ENCODE measurements around the gene UBE2Q2.
"Not testable (repeated sequence)": the region's sequence is repeated elsewhere in the genome, so short reads cannot be mapped to it uniquely, and the experiment has no call there.

Gene UBE2Q2

DNA sequence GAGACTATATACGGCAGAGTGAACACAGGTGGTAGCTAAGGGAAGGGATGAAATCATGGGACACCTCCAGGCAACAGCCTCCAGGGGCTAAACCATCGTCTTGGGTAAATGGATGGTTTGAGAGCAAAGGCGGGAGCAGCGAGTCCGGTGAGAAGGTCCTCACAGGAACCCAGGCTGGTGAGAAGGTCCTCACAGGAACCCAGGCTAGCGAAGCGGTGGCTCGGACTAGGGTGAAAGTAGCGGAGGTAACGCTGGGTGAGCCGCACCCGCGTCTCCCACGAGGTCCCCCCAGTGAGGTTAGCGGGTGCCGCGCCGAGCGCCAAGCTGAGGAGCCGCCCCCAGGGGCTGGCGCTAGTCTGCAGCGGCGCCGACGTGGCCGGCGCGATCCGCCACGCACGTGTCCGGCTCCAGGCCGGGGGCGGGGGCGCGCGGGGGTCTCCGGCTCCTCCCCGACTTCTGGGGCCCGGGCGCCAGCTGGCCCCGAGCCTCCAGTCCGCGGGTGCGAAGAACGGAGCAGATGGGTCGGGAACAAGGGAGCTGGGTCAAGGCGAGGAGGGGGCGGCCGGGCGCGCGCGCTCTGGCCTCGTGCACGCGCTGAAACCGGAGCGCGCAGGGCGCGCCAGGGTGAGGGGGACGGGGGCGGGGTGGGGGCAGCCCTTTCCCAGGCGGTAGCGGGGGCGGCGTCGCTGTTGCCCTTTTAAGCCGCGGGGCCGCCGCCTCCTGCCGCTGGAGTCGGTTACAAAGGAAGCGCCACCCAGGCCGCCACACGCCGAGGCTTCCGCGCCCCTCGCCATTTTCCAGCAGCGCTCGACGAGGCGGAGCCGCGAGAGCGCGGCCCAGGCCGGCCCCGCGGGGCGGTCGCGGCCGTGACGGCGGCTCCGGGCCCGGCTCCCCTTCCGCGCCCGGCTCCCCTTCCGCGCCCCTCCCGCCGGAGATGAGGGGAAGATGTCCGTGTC, at the start of gene UBE2Q2:
Gene UBE2Q2, plus strand, starts transcription at position 726 of the 956 bp plus-strand sequence. Its CDS starts 220 bp downstream, at position 946.
- peak; percentile 51 for DNase-seq

DNA sequence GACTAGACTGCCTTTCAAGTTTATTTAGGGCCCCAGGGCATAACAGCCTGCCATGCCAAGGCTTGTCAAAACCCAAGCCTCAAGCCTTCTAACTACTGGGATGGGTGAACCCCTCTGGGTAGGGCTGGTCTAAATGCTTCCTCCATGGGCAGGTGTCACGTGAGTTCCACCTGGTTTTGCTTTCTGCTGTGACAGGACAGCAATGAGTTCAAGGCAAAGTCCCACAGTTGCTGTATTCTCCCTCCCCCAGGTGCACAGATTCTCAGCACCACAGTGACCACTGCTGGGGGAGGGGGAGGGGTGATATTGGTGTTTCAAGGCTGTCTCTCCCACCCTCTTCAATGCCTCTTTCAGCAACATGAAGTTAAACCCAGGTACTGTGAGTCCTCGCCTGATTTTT, 46.9 kb upstream of the UBE2Q2 start:
- DNase-seq, result no peak

DNA sequence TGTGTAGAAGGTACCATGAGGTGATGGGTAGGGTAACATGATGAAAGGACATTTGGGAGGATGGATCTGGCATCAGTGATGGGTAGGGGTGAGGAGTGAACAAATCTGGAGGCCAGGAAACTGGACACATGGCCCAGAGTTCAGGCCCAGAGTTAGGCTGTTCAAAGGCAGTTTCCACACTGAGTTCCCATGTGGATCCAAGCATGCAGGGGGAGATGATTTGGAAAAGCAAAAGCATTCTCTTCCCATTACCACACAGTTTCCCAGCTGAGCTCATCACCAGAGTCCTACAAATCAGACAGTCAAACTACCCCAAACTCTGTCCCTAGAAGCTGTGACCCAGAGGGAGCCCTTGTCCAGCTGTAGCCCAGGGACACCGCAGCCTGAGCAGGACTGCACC, 46.1 kb upstream of the UBE2Q2 start:
- DNase-seq, result not testable (repeated sequence)

DNA sequence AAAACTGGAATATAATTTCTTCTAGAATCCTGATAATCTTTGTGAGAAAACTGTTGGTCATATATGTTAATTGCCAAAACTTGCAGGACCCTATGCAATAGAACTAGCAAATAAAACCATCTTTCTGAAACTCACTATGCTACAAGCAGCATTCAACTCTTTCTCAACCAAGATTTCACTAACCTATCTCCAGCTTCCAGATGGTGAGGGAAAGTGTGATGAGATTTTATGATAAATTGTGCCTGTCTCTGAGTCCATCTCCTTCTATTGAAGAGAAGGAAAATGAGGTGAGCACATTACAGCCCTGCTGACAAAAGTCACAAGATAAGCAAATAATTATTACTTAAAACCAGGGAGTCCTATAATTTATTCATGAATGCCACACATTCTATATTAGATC, 44.1 kb upstream of the UBE2Q2 start:
- DNase-seq, result no peak

DNA sequence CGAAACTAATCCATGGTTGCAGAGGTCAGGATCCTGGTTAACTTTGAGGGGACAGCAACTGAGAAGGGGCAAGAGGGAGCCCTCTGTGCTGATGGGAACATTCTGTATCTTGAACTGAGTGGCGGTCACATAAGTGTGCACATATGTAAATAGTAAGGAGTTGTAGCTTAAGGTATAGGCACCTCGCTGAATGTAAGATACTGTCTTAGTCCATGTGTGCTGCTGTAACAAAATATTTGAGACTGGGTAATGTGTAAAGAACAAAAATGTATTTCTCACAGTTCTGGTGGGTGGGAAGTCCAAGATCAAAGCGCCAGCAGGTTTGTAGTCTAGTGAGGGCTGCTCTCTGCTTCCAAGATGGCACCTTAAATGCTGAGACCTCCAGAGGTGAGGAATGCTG, 42.8 kb upstream of the UBE2Q2 start:
- not testable (repeated sequence) for DNase-seq

DNA sequence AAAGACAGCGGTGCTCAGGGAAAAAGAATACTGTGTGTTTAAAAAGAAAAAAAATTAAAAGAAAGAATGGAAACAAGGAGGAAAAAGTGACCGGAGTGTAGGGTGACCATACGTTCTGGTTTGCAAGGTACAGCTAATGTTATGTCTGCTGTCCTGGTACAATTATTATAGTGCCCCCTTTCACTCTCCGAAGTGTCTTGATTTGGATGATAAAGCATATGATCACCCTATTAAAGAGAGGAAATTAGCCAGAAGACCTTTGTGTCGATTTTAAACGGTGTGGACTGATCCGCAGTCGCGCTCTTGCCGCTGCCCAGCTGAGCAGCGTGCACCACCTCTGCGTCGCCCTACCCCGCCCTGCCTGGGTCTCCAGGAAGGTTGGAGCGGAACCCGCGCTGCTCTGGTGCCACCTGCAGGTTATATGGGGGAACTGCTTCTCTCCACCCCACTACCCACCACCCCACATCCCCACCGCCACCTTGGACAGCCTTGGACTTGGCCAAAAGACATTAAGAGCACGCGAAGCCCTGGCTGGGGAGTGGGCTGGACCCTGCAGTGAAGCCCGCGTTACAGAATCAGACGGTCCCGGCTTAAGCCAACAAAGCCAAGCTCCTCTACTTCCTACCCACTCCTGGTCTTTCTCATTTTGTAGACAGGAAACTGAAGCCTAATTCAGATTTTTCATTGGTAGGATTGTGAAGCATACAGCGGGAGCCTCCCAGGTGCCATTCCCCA, 41.2 kb upstream of the UBE2Q2 start:
- DNase-seq, result peak; percentile 73

DNA sequence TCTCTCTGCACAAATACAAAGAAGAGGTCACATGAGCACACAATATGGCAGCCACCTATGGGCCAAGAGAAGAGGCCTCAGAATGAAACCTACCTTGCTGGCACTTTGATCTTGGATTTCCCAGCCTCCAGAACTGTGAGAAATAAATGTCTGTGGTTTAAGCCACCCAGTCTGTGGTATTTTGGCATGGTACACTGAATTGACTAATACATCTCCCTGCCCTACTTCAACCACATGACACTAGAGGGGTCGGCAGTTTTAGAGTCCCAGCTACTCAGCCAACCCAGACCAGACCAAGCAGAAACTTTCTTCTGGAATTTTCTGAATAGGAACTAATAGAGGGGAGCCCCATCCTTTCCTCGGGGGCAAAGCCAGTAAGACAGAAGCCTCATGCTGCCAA, 35.8 kb upstream of the UBE2Q2 start:
- DNase-seq, result not testable (repeated sequence)

DNA sequence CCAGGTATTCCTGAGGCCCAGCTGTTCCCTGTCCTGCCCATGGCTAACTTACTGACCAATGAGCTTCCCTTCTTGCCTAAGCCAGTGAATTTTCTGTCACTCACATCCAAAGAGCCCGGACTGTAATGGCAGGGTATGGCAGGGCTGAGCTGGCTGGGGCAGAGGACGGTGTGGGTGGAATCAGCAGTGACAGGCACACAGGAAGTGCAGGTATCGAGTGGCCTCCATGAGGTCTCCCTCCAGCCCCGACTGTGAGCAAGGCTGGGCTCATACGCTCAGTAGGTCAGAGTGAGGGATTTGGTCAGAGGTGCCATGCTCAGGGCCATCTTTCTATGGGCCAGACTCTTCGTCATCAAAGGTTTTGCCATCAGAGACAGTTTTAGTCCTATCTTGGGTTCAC, 35.2 kb upstream of the UBE2Q2 start:
- DNase-seq, result not testable (repeated sequence)

DNA sequence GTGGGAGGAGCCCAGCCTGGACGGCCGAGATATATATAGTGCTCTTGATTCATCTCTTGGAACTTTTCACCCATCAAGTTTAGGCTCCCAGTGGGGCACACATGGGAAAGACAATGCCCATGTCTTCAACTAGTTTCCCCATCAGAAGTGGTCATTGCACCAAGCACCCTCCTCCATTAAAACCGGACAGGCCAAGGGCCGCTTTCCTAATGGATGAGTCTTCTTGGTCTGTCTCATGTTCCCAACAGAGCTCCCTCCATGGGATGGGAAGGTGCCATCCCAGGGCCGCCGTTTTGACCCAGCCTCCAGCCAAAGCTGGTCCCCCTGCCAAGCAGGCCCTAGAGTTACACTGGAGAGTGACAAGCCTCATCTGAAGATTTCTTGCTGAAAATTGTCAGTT, 34.7 kb upstream of the UBE2Q2 start:
- no peak for DNase-seq

DNA sequence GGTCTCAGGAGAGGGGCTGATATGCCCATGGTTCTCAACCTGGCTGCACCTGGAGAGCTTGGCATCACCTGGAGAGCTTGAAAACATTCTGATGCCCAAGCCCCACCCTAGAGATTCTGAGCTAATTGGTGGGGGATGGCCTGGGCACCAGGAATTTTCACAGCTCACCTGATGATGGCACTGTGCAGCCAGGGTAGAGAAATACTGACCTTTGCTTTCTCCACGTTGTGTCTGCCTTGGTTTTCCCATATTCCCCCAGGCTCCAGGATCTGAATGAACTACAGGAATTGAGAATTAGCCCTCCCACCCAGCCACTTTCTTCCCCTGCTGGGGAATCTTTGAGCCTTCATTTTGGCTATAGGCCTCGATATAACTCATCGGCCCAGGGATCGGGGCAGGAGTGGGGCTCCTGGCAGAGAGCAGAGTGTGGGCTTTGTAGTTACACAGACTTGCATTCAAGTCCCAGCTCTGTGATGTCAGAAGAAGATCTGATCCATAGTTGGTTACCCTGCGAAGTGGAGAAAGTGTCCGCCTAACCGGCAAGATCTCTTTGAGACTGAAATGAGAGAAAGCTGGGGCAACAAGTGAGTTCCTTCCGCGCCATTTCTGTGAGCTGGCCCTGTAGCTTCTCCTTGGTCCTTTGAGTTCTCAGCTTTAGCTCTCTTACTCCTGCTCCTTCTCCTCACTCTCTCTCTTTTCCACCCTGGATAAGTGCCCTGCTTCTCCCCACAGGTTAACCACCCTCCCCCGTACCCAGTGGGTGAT, 33.1 kb upstream of the UBE2Q2 start:
- DNase-seq, result no peak

DNA sequence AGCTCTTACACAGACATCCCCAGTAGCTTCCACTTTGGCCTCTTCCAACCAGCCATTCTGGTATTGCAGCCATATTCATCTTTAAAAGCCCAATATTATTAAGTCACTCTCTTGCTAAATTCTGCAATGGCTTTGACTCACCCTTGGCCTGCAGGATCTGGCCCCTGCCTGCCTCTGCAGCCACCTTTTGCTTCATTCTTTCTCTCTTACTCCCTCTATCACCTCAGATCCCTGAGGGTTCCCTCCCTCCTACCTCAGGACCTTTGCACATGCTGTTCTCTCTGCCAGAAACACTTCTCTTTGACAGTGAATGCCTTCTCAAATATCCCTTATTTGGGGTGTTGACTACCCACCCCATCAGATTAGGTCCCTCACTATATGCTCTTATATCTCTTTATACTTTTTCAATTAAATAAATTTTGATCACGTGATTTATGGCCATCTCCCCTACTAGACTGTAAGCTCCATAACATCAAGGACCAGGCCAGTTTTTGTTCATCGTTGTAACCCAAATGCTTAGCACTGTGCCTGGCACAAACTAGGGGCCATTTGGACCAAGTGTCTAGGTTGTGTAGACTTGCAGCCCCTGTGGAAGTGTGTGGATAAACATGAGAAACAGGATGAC, 32.3 kb upstream of the UBE2Q2 start:
- no peak for DNase-seq

DNA sequence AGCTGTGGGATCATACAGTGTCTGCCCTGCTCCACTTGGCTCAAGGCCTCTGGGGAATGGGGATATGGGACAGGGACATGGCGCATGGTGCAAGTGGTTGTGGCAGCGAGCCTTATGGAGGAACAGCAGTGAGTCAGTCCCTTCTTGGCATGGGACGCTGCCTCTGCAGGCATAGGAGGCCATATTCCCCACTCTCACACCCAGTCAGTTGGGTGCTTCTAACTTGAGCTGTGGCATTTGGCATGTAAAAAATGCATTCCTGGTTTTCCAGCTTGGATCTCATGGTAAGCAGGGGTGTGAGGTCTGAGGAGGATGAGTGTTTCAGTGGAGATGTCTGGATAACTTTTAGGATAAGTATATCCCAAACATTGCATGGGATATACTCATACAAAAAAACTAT, 31.6 kb upstream of the UBE2Q2 start:
- no peak for DNase-seq

DNA sequence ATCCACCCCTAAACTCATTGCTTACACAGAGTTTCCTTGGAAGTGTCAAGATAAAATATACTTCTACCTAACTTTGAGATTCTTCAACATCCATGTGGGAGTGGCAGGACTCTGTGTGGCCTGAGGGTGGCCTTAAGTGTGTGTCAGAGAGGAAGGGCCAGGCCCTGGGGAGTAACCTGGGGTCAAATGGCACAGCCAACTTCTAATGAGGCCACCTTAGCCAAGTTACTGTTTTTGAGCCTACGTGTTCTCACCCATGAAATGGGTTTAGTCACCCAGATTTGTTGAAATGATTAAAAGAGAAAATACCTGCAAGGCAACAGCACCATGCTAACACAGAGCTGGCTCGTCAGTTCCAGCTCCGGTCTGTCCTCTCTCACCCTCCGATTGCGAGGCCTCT, 28.5 kb upstream of the UBE2Q2 start:
- DNase-seq, result no peak

DNA sequence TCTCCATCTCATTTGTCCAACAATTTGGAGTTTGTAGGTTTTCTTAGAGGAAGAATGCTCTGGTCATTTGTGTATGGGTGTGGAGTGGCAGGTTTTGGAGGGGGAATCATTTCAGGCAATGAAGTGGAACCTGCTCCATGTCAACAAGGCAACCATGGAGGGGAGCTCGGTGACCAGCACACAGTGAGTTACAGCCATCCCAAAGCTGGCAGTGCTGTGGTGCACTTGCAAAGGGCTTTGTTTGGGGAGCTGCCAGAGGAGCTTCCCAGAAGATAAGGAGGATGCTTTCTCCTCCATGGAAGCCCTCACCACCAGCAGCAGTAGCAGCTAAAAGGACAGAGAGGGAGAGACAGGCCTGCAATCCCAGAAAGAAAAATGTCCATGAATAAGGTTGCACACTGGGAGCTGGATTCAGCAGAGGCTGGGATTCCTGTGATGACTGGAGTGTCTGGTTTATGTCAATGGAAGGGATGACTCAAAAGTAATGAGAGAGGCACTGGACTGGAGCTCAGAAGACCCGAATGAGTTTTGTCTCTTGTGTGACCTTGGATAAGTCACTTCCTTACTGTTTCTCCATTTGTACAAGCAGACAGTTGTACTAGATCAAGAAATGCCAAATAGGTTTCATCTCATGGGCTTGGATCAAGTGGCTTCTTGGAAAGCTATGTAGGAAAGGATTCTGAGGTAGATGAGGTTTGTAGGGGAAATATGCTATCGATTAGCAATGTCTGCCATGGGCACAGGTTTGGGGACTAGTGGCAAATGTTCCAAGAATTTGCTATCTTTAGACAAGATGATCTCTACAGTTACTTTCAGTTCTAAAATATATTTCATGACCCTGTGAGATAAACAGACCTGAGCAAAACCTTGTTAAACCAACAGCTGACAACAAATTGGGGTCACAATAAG, 27.2 kb upstream of the UBE2Q2 start:
- no peak for DNase-seq

DNA sequence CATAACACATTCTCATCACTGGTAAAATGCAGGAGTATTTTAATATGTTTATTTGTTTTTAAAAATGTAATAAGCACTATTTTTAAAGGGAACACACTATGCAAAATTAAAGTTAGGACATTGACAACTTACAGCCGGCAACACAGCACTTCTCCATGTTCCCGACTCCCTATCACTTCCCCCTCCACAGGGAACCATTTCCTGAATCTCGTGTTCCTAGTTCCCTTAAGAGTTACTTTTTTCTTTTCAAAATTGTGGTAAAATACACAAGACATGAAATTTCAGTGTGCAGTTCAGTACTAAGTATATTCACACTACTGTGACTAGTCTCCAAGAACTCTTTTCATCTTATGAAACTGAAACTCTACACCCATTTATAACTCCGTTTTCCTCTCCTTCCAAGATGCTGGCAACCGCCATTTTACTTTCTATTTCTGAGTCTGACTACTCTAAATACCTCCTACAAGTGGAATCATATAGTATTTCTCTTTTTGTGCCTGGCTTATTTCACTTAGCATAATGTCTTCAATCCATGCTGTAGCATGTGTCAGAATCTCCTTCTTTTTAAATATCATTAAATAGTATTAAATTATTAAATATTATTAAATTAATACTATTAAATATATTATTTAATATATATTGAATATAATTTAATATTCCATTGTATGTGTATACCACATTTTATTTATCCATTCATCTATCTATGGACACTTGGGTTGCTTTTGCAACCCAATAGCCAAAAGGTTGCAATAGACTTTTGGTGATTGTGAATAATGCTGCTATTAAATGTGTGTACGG, 25.9 kb upstream of the UBE2Q2 start:
- DNase-seq, result no peak

DNA sequence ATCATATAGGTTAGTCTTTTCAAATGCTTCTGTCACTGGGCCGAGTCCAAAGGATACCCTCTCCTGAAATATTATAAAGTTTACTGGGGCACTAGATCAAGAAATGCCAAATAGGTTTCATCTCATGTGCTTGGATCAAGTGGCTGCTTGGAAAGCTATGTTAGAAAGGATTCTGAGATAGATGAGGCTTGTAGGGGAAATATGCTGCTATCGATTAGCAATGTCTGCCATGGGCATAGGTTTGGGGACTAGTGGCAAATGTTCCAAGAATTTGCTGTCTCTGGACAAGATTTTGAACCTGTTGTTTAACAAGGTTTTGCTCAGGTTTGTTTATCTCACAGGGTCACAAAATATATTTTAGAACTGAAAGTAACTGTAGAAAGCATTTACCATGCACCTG, 23.0 kb upstream of the UBE2Q2 start:
- DNase-seq, result no peak

DNA sequence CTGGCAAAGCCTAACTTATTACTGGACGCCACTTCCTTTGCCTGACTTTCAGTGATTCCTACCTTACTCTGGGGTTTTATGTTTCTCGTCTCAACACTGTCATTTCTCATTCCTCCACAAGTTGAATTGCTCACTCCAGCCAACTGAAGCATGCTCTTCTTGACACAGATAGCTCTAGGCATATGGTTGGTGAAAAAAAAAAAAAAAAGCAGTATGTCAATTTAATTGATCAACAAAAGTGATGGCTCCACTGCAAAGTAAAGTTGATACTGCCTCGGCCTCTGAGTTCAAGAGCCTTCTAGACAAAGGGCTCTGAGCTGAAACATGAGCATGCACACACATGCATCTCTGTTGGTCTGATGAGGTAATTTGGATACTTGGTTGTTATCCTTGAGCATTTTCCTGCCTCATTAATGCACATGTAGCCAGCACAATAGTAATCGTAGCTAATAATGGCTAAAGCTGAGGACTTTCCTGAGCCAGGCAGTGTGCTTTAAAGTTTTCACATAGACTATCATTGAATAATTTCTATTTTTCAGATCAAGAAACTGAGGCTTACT, 21.4 kb upstream of the UBE2Q2 start:
- no peak for DNase-seq

DNA sequence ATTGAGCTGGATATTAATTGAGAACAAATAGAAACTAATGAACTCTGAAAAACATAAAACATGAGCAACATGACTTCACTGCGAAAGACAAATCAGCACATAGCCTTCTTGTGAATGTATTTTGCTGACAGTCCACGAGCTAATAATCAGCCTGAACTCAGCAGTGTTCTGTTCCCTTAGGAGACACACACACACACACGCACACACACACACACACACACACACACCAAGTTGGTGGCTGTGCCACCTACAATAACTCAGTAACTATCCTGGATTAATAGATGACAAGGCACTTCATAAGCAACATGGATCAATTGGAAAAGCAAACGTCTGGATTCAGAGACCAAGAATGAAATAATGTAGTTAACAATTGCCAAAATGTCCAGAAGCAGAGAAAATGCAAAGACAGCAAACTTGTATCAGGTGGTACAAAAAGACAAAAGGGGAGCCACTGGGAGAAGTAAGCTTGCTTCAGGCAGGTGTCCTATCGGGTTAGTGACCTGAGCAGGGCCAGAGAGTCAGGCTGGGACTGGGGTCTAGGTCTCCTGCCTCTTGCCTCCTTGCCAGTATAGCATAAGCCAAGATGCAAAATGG, 20.5 kb upstream of the UBE2Q2 start:
- DNase-seq, result no peak

DNA sequence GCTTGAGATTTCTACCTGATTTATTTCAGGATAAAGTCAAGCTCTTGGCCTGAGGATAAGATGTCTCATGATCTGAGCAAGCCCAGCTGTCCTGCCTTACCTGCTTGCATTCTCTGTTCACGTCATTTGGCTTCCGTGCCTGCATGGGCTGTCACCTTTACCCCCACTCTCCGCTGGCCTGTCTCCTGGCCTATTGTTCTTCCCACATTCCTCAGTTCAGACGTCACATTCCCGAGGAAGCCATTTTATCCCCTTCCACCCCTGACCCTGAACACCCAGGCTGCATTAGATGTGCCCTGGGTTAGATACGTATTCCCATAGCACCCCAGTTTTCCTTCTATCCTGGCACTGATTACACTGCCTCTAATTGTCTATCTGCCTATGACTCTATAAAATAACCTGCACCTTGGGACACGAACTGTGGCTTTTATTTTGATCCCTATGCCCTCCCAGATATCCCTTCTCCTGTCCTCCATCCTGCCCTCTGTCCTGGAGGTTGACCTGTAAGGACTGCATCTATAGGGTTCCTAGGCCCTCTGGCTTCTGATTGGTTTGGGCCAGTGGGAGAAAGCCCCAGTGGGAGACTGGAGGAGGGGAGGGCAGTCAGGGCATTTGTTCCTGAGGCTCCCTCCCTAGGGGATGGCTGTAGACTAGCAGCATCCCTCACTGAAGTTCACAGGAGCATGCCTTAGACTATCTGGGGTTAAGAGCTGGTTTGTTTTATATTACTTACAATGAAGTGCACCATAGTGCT, 19.2 kb upstream of the UBE2Q2 start:
- no peak for DNase-seq

All from midbrain (tissue), 1 donor.